ENCODE data around the gene KCNJ18.
"Not testable (repeated sequence)": the region's sequence is repeated elsewhere in the genome, so short reads cannot be mapped to it uniquely, and the experiment has no call there.

The KCNJ18 gene

GRCh38 chr17:21703891-21704872 lies 11.9 kb downstream of the KCNJ18 start:
- DNase-seq (ENCODE audit: low read depth) = not testable (repeated sequence)

GRCh38 chr17:21705021-21705601 lies 12.8 kb downstream of the KCNJ18 start:
- no peak for DNase-seq (ENCODE audit: low read depth)

DNA sequence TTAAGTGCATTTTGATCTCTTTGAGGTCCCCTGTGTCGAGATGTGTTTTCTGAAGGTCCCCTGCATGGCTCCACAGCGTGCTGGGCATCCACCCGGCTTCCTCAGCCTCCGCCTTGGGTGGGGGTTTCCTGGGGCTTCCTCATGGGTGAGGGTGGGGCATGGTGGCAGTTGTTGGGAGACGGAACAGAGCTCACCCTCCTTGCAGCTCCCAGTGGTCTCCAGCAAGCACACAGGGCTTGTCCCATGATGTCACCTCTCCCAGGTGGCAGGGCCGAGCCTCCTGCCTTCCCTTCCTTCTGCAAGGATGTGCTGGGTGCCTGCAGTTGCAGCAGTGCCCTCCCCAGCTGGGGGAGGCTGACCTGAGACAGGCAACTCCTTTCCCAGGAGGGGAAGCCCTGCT lies 13.4 kb downstream of the KCNJ18 start:
- DNase-seq (ENCODE audit: low read depth) = not testable (repeated sequence)

DNA sequence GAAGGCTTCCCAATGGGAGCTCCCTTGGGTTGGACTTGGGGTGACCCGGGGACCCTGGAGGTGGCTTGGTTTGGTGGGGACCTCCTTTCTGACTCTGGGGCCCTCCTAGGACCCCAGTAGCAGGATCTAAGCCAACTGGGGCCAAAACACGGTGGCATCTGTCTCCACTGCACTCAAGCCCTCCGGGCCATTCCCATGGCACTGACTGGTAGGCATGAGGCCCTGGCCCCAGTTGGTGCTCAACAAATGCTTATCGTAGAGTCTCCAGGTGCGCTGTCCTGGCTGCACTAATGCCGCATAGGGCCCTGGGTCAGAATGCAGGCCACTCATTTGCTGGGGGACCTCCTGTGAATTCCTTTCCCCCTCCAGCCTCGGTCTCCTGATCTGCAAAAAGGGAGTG lies 14.2 kb downstream of the KCNJ18 start:
- not testable (repeated sequence) for DNase-seq (ENCODE audit: low read depth)

DNA sequence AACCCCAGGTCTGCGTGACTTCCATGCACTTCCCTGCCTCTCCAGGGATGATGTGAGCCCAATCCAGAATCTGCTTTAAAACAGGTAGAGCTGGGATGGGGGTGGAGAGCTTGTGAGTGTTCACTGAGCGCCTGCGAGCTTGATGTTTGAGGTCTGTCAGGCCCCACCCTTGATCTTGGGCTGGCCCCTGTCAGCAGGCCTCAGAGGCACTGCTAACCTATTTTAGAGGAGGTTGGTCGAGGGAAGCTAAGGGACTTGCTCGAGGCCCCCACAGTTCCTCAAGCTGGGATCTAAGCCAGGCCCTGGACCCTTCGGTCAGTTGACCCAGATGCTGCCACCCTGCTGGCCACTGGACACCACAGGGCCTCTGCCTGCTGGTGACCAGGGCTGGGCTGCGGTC lies 14.8 kb downstream of the KCNJ18 start:
- not testable (repeated sequence) for DNase-seq (ENCODE audit: low read depth)

DNA sequence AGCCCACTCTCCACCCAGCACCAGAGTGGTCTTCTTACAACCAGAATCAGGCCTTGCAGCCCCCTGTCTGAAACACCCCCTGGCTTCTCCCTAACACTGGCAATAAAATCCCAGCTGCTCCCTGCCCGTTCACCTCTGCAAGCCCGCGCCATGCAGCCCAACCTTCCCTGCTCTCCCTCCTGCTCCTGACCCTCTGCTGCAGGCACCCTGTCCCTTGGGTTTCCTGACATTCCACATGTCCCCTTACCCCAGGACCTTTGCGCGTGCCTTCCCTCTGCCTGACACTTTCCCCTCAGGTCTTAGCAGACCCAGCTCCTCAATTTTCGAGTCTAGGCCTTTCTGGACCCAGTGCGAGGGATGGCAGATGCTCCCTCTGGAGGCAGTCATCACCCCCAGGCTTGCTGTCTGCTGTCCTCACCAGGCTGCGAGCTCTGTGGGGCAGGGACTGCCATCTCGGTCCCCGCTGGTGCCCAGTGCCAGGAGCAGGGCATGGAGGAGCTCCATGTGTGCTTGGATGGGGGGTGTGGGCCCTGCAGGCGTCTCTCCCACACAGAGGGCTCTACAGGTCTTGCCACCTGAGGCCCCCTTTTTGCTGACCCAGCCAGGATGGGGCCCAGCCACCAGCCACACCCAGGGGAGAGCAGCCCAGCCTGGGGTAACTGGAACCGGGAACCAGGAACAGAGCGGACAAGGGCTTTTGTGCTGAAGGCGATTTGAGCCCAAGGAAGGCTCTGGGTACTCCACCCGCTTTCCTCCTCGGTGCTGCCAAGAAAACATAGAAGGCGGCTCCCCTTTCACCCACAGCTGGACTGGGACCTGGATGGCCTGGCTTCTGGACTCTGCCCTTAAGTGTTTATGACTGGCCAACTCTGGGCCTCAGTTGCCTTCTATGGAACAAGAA lies 15.6 kb downstream of the KCNJ18 start:
- DNase-seq (ENCODE audit: low read depth) = not testable (repeated sequence)

DNA sequence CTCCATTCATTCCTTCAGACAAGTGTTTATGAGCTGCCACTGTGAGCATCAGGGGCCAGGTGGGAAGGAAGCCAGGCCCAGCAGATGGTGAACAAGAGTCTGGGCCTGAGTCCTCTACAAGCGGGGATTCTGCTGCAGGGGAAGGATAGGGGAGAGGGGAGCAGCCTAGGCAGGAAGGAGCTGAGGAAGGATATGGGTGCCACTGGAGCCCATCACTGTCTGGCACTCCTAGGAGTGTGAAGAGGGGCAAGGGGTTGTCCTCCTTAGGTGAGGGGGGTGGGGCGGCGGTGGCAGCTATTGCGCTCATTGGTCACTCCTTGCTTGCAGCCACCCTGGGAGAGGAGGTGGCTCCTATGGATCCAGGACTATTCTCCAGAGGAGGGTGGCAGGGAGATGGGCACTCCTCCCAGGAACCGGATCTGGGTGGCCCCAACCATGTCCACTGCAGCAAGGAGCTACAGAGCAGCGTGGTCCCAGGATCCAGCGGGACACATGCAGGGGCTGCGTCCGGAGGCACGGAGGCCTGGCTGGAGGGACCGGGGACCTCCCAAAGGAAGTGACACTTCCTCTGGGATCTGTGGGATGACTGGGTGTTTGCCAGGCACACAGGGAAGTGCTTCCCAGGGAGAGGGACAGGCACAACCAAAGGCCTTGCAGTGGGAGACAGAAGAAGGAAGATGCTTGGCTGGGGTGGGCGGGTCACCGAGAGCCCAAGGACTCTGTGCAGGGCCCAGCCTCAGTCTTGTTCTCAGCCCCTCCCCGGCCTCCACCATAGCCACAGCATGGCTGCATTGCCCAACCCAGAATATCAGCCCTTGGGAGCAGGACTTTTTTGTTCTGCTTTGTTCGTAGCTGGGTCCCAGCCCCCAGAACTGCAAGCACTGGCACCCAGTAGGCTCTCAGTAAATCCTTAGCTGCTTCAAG lies 16.6 kb downstream of the KCNJ18 start:
- DNase-seq (ENCODE audit: low read depth) = not testable (repeated sequence)

DNA sequence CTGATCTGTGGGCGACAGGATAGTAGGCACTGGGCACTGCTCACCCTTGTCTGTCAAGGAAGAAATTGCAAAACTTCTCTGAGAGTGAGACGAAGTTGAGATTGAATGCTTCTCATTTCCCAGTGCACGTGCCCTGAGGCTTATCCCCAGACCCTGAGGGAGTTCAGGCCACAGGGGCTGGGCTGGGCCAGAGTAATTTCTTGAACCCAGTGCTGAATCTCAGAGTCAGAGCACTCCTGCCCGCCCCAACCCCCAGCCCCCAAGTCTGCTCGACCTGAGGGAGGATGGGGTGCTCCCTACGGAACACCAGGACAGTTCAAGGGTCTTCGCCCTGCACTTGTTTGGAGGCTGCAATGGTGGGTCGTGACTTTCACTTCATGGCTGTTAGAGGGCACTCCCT lies 17.7 kb downstream of the KCNJ18 start:
- not testable (repeated sequence) for DNase-seq (ENCODE audit: low read depth)

- DNase-seq (ENCODE audit: low read depth) = not testable (repeated sequence)
These were observed 18.2 kb downstream of the KCNJ18 start for GRCh38 chr17:21710486-21710885.

GRCh38 chr17:21711182-21711581 lies 18.9 kb downstream of the KCNJ18 start:
- DNase-seq (ENCODE audit: low read depth) = no peak

GRCh38 chr17:21713020-21713419 lies 20.7 kb downstream of the KCNJ18 start:
- DNase-seq (ENCODE audit: low read depth) = not testable (repeated sequence)

GRCh38 chr17:21713631-21714030 lies 21.3 kb downstream of the KCNJ18 start:
- DNase-seq (ENCODE audit: low read depth) = not testable (repeated sequence)

- not testable (repeated sequence) for DNase-seq (ENCODE audit: low read depth)
These were observed 22.4 kb downstream of the KCNJ18 start for GRCh38 chr17:21714676-21715075.

DNA sequence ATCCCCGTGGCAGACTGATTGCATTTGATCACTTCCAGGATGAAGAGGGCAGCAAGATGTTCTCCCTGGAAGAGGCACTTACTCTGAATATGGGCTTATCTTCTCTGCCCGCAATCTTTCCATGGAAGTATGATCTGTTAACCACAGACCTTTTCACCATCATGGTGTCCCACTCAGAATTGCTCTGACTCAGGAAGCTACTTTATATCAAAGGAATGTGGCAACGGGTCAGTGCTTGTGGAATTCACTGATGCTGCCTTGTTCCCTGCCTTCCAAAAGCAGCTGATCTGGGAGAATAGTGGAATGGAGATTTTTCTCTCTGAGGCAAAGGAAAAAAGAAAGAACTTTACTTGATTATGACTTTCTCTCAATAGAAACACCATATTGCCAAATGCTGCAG lies 23.6 kb downstream of the KCNJ18 start:
- not testable (repeated sequence) for DNase-seq (ENCODE audit: low read depth)

- not testable (repeated sequence) for DNase-seq (ENCODE audit: low read depth)
These were observed 26.6 kb downstream of the KCNJ18 start for GRCh38 chr17:21718971-21719370.

DNA sequence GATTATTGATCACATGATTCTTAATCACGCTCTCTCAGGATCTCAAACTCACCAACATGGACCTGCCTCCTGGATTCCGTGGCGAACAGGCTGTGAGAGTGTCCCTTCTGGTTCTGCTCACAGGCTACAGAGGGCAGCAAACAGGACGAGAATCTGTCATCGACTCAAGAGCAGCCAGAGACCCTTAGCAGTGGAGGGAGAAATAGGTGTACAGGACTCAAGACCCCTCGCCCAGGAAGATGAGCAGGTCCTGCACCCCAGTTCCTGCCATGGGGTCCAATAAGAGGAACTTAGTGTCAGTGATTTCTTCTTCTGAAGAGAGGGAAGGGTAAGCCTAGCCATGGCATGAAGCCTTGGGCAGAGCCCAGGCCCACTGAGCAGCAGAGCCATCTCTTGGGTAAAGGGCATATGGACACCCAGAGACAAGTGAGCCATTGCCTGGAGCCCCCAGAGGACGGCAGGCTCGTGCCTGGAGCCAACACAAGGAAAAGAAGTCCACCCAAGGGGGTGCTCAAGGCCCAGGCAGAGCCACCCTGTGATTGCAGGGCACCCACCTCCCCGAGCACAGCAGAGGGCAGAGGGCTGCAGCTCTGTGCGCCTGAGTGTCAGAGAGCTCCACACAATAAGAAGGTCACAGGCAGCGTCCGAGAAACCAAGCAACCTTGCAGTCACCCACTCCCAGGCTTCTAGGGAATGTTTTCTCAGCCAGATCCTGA lies 27.3 kb downstream of the KCNJ18 start:
- not testable (repeated sequence) for DNase-seq (ENCODE audit: low read depth)

- DNase-seq (ENCODE audit: low read depth) = not testable (repeated sequence)
These were observed 28.2 kb downstream of the KCNJ18 start for GRCh38 chr17:21720566-21720965.

- not testable (repeated sequence) for DNase-seq (ENCODE audit: low read depth)
These were observed 29.9 kb downstream of the KCNJ18 start for GRCh38 chr17:21722268-21722667.

DNA sequence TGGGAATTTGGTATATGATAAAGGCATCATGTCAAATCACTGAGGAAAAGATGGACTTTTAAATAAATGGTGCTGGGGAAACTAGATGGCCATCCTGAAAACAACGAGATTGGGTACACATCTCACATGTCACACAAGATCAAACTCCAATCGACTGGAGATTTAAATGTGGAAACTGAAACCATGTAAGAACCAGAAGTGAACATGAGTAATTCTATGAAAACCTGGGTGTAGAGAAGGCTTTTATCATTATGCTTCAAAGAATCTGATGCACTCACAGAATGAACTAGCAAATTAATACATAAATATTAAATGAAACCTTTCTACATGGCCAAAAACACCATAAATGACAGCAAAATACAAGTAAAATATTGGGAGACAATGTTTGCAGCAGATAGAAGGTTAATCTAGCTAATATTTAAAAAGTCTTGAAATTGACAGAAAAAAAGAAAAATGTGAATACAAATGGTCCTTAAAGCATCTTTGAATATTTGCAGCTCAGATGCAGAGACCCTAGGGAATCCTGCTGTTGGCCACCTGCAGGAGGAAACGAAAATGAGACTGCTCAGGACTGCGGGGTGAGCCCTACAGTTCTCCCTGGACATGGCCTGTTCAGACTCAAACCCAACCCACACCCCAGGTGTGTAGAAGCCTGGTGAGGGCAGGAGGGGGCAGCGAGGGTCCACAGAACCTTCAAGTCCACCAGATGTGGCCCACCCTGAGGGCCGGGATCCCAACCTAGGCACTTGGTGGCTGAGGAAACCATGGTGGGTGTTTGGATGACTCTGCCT lies 32.1 kb downstream of the KCNJ18 start:
- DNase-seq (ENCODE audit: low read depth) = not testable (repeated sequence)
